ENCODE results near the gene GPR141.

- TF ChIP-seq ESRRA (IDR thresholded peaks at IDR 0.05; ENCODE audit: borderline replicate concordance, low read length) (no peak), EP300 (IDR thresholded peaks at IDR 0.05) (no peak), CTCF (IDR thresholded peaks at IDR 0.05) (no peak), POLR2A (IDR thresholded peaks at IDR 0.05; ENCODE audit: low read length) (no peak)
- TF ChIP-seq, protein P1, sequence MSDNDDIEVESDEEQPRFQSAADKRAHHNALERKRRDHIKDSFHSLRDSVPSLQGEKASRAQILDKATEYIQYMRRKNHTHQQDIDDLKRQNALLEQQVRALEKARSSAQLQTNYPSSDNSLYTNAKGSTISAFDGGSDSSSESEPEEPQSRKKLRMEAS (IDR thresholded peaks at IDR 0.05), result no peak
- TF ChIP-seq, protein P2, sequence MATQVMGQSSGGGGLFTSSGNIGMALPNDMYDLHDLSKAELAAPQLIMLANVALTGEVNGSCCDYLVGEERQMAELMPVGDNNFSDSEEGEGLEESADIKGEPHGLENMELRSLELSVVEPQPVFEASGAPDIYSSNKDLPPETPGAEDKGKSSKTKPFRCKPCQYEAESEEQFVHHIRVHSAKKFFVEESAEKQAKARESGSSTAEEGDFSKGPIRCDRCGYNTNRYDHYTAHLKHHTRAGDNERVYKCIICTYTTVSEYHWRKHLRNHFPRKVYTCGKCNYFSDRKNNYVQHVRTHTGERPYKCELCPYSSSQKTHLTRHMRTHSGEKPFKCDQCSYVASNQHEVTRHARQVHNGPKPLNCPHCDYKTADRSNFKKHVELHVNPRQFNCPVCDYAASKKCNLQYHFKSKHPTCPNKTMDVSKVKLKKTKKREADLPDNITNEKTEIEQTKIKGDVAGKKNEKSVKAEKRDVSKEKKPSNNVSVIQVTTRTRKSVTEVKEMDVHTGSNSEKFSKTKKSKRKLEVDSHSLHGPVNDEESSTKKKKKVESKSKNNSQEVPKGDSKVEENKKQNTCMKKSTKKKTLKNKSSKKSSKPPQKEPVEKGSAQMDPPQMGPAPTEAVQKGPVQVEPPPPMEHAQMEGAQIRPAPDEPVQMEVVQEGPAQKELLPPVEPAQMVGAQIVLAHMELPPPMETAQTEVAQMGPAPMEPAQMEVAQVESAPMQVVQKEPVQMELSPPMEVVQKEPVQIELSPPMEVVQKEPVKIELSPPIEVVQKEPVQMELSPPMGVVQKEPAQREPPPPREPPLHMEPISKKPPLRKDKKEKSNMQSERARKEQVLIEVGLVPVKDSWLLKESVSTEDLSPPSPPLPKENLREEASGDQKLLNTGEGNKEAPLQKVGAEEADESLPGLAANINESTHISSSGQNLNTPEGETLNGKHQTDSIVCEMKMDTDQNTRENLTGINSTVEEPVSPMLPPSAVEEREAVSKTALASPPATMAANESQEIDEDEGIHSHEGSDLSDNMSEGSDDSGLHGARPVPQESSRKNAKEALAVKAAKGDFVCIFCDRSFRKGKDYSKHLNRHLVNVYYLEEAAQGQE (IDR thresholded peaks at IDR 0.05), result no peak
Measured at GRCh38 chr7:37769726-37770125, 86.2 kb downstream of the GPR141 start.
